Neural cell (in vitro differentiated cells): ENCODE results near the gene UBE4B. TPM values are rescaled to one million over a fixed set of nuclear protein-coding genes. Genes with fewer than 3 reads are reported as not detected.
A peak's percentile ranks its signal among the peaks of the same experiment; 100 is the strongest.

Source experiments
- H2AFZ ChIP-seq: fragments of 200-600, 300-800 bp; sonication (generic), shearing (Covaris generic); 2 replicates; pipeline ENCODE4 v1.6.0; 2014; ENCODE audit warnings: low read depth, mild to moderate bottlenecking, antibody characterized with exemption, low read length, moderate library complexity
- H3F3A ChIP-seq: fragments of 200-600 bp; shearing (Covaris generic); 2 replicates; pipeline ENCODE4 v1.6.1; 2016; ENCODE audit warnings: mild to moderate bottlenecking, moderate library complexity, mixed read lengths, antibody characterized with exemption, low read length; ENCODE audit not compliant: insufficient read depth, poor library complexity, severe bottlenecking
- H3K27ac ChIP-seq: fragments of 200-600, 300-800 bp; sonication (generic), shearing (Covaris generic); 2 replicates; pipeline ENCODE4 v1.5.1; 2014; ENCODE audit warnings: mild to moderate bottlenecking, low read length, moderate library complexity
- H3K27me3 ChIP-seq: fragments of 300-800, 200-600 bp; sonication (generic), shearing (Covaris generic); 2 replicates; pipeline ENCODE4 v1.6.0; 2014; ENCODE audit warnings: mild to moderate bottlenecking, low read depth, low read length, moderate library complexity; ENCODE audit not compliant: insufficient read depth
- H3K36me3 ChIP-seq: fragments of 300-800, 200-600 bp; sonication (generic), shearing (Covaris generic); 2 replicates; pipeline ENCODE4 v1.5.1; 2014; ENCODE audit warnings: mild to moderate bottlenecking, antibody characterized with exemption, low read length, moderate library complexity; ENCODE audit not compliant: insufficient read depth
- H3K4me2 ChIP-seq: fragments of 300-800, 200-600 bp; sonication (generic), shearing (Covaris generic); 2 replicates; pipeline ENCODE4 v1.6.0; 2014; ENCODE audit warnings: mild to moderate bottlenecking, low read length
- H3K4me3 ChIP-seq: fragments of 300-800, 200-600 bp; sonication (generic), shearing (Covaris generic); 2 replicates; pipeline ENCODE4 v1.5.1; 2014; ENCODE audit warnings: mild to moderate bottlenecking, low read length, moderate library complexity
- H3K79me2 ChIP-seq: fragments of 200-600 bp; shearing (Covaris generic); replicated peaks from 2 replicates; pipeline ENCODE4 v1.6.0; 2014; ENCODE audit warnings: mild to moderate bottlenecking, low read length, moderate library complexity; ENCODE audit not compliant: insufficient read depth
- H3K9ac ChIP-seq: fragments of 300-800, 200-600 bp; sonication (generic), shearing (Covaris generic); 2 replicates; pipeline ENCODE4 v1.6.1; 2016; ENCODE audit warnings: mild to moderate bottlenecking, low read length, mixed read lengths
- H3K9me2 ChIP-seq: fragments of 200-600 bp; shearing (Covaris generic); 2 replicates; pipeline ENCODE4 v1.6.1; 2016; ENCODE audit warnings: mild to moderate bottlenecking, low read length, mixed read lengths; ENCODE audit not compliant: insufficient read depth
- H3K9me3 ChIP-seq: fragments of 200-600, 300-800 bp; sonication (generic), shearing (Covaris generic); 2 replicates; pipeline ENCODE4 v1.6.1; 2016; ENCODE audit warnings: mild to moderate bottlenecking, mixed run types, low read length, moderate library complexity, mixed read lengths
- H4K20me1 ChIP-seq: fragments of 200-600 bp; shearing (Covaris generic); 2 replicates; pipeline ENCODE4 v1.6.1; 2016; ENCODE audit warnings: mild to moderate bottlenecking, mixed run types; ENCODE audit not compliant: insufficient read depth
- CTCF ChIP-seq: fragments of 450-650 bp; IDR thresholded peaks from 2 replicates; pipeline ENCODE4 v1.5.1; 2014; ENCODE audit warnings: antibody characterized with exemption, mild to moderate bottlenecking, moderate library complexity; ENCODE audit not compliant: poor library complexity, severe bottlenecking
- EP300 ChIP-seq: fragments of 450-650 bp; conservative IDR thresholded peaks from 2 replicates; pipeline ENCODE4 v1.6.1; 2014; ENCODE audit warnings: antibody characterized with exemption, mild to moderate bottlenecking, moderate library complexity; ENCODE audit not compliant: poor library complexity, severe bottlenecking
- EZH2 ChIP-seq: fragments of 200-600, 300-800 bp; shearing (Covaris generic), sonication (generic); IDR thresholded peaks from 2 replicates; pipeline ENCODE4 v1.6.1; 2014; ENCODE audit warnings: antibody characterized with exemption, low read length, borderline replicate concordance, mild to moderate bottlenecking; ENCODE audit not compliant: insufficient read depth, poor library complexity, severe bottlenecking
- MXI1 ChIP-seq: fragments of 450-650 bp; conservative IDR thresholded peaks from 2 replicates; pipeline ENCODE4 v1.6.1; 2014; ENCODE audit warnings: antibody characterized with exemption, mild to moderate bottlenecking; ENCODE audit not compliant: poor library complexity, severe bottlenecking
- POLR2AphosphoS5 ChIP-seq: IDR thresholded peaks from 2 replicates; pipeline ENCODE4 v1.6.1; 2012
- RAD21 ChIP-seq: fragments of 450-650 bp; conservative IDR thresholded peaks from 2 replicates; pipeline ENCODE4 v1.6.1; 2014; ENCODE audit warnings: antibody characterized with exemption, mild to moderate bottlenecking, moderate library complexity
- REST ChIP-seq: IDR thresholded peaks from 2 replicates; pipeline ENCODE4 v1.6.1; 2012; ENCODE audit warnings: borderline replicate concordance
- SMC3 ChIP-seq: fragments of 450-650 bp; conservative IDR thresholded peaks from 2 replicates; pipeline ENCODE4 v1.6.1; 2014; ENCODE audit warnings: antibody characterized with exemption, mild to moderate bottlenecking, moderate library complexity; ENCODE audit not compliant: poor library complexity
- TAF1 ChIP-seq: IDR thresholded peaks from 2 replicates; pipeline ENCODE4 v1.6.1; 2012; ENCODE audit warnings: low read depth
- polyA plus RNA-seq: library from polyadenylated mRNA; depleted of rRNA; stranded (reverse); fragments of >200 nt; gene quantifications from 2 replicates; pipeline ENCODE4 v1.2.3, GENCODE V29; 2014

UBE4B gene
- polyA plus RNA-seq, 1 donor from 2014 or later, result 28.9 TPM

DNA sequence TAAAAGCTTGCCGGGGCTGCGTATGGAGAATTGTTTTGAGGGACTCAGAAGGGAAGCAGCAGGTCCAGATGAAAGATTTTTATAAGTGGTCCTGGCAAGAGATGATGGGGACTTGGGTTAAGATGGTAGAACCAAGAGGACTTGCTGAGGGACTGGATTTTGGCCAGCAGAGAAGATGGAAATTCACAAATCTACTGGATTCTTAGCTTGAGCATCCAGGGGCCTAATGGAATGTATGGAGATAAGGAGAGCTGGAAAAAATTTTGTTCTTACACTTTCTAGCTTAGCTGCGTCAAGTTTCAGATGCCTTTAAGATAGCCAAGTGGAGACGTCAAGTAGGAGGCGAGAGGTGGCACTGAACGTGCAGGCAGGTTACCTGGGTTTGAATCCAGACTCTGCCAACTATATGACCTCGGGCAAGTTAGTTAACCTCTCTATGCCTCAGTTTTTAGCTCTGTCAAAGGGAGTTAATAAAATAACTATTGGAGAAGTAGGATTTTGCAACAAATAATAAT, 39.1 kb upstream of the UBE4B start:
- no peak overlapping the region for H3K4me3 ChIP-seq
- no peak overlapping the region for H3K4me2 ChIP-seq
- TF ChIP-seq EZH2, result no peak
- no peak for TF ChIP-seq TAF1
- no peak overlapping the region for H3K27ac ChIP-seq
- no peaks in the 10 kb centered on the region for H3K9me3 ChIP-seq
- H3K36me3 ChIP-seq, result no peaks in the 10 kb centered on the region
- H3K79me2 ChIP-seq, result no peaks in the 10 kb centered on the region
- peaks cover 34% of the 10 kb centered on the region for H3K27me3 ChIP-seq
- no peak overlapping the region for H2AFZ ChIP-seq
- no peaks in the 10 kb centered on the region for H3F3A ChIP-seq
- no peaks in the 10 kb centered on the region for H4K20me1 ChIP-seq
- no peak overlapping the region for H3K9ac ChIP-seq
- no peaks in the 10 kb centered on the region for H3K9me2 ChIP-seq

GRCh38 chr1:9996624-9997582, 35.9 kb upstream of the UBE4B start, which contains the start of gene RBP7:
RBP7 (plus strand) TSS chr1:9997228; CDS start chr1:9997259, 31 bp downstream.
- Histone ChIP-seq H3K4me3 (peak within 1 kb of the TSS; percentile 55), H3K4me2 (no peak within 1 kb of the TSS), H3K9me2 (no peaks in the 10 kb centered on the region), H3K79me2 (no peaks in the 10 kb centered on the region), H2AFZ (no peak within 1 kb of the TSS), H3K36me3 (no peaks in the 10 kb centered on the region), H3K9ac (no peak within 1 kb of the TSS), H3K27me3 (peaks cover 39% of the 10 kb centered on the region), H3K9me3 (no peaks in the 10 kb centered on the region), H3K27ac (no peak within 1 kb of the TSS), H3F3A (no peaks in the 10 kb centered on the region), H4K20me1 (no peaks in the 10 kb centered on the region)
- TF ChIP-seq EZH2, result no peak
- TF ChIP-seq REST, result no peak
- no peak for TF ChIP-seq CTCF
- no peak for TF ChIP-seq SMC3
- no peak for TF ChIP-seq RAD21
- no peak for TF ChIP-seq MXI1
- no peak for TF ChIP-seq EP300
- TF ChIP-seq POLR2AphosphoS5, result no peak
- TF ChIP-seq TAF1, result no peak
